Naive B cell (primary cell): ENCODE data around the gene SYT11. TPM values are rescaled to one million over a fixed set of nuclear protein-coding genes. Genes with fewer than 3 reads are reported as not detected.
A peak's percentile ranks its signal among the peaks of the same experiment; 100 is the strongest.
"Not testable (repeated sequence)": the region's sequence is repeated elsewhere in the genome, so short reads cannot be mapped to it uniquely, and the experiment has no call there.

ENCODE experiments used
- ATAC-seq, 2 donors: fragments of 150-1000 bp; cut with Tn5 transposase; 2 replicates each; pipeline ENCODE4 v1.10.0; 2021; ENCODE audit warnings: low read depth in 2 of 2, mild to moderate bottlenecking in 2 of 2, moderate library complexity in 2 of 2
- DNase-seq: peaks from one replicate; pipeline ENCODE4 v3.0.0; 2022
- H3K27ac Mint-ChIP-seq, 6 donors: one replicate each; pipeline ENCODE4 v1.8.0; 2020 to 2022; ENCODE audit warnings: mild to moderate bottlenecking in 6 of 6, mixed read lengths in 6 of 6, moderate library complexity in 5 of 6, inconsistent platforms in 2 of 6
- H3K27me3 Mint-ChIP-seq, 3 donors: one replicate each; pipeline ENCODE4 v1.8.0; 2021 to 2022; ENCODE audit warnings: mixed read lengths in 3 of 3, mild to moderate bottlenecking in 1 of 3
- H3K36me3 Mint-ChIP-seq, 2 donors: one replicate each; pipeline ENCODE4 v1.8.0; 2020 to 2022; ENCODE audit warnings: mixed read lengths in 2 of 2, inconsistent platforms in 1 of 2, mild to moderate bottlenecking in 1 of 2
- H3K4me1 Mint-ChIP-seq, 3 donors: one replicate each; pipeline ENCODE4 v1.8.0; 2020 to 2022; ENCODE audit warnings: mixed read lengths in 3 of 3, inconsistent platforms in 1 of 3, mild to moderate bottlenecking in 1 of 3, moderate library complexity in 1 of 3
- H3K4me3 Mint-ChIP-seq, 8 donors: one replicate each; pipeline ENCODE4 v1.8.0; 2020 to 2022; ENCODE audit warnings: mild to moderate bottlenecking in 8 of 8, mixed read lengths in 8 of 8, moderate library complexity in 8 of 8, inconsistent platforms in 2 of 8
- H3K9me3 Mint-ChIP-seq, 7 donors: one replicate each; pipeline ENCODE4 v1.8.0; 2020 to 2022; ENCODE audit warnings: mixed read lengths in 7 of 7, mild to moderate bottlenecking in 5 of 7, inconsistent platforms in 2 of 7, moderate library complexity in 1 of 7
- polyA plus RNA-seq, 6 donors: library from polyadenylated mRNA; unstranded; fragments of 300-500 nt; fragmentation: Illumina TruSeq; gene quantifications; one replicate each; pipeline ENCODE4 v1.2.3, GENCODE V29; 2021; ENCODE audit warnings: low read depth in 6 of 6

The SYT11 gene
- polyA plus RNA-seq, 6 donors from 2014 or later: 1.4 to 10.9 (median 2.5) TPM

- Mint-ChIP-seq H3K36me3 (peaks cover 0 to 6% of the 10 kb centered on the region in 2 donors), H3K9me3 (no peaks in the 10 kb centered on the region), H3K27ac (peak overlapping the region in 1 of 6 donors; percentile 2), H3K4me3 (no peak overlapping the region), H3K27me3 (no peaks in the 10 kb centered on the region), H3K4me1 (no peaks in the 10 kb centered on the region)
- ATAC-seq (no peak), DNase-seq (no peak)
These were observed 34.2 kb downstream of the SYT11 start for GRCh38 chr1:155893389-155894142.

GRCh38 chr1:155895617-155896016, 36.2 kb downstream of the SYT11 start:
- H3K9me3 Mint-ChIP-seq, H3K27ac Mint-ChIP-seq, ATAC-seq, DNase-seq, H3K4me1 Mint-ChIP-seq, H3K27me3 Mint-ChIP-seq, H3K4me3 Mint-ChIP-seq: not testable (repeated sequence)
- peaks cover 11 to 21% of the 10 kb centered on the region in 2 donors for H3K36me3 Mint-ChIP-seq

DNA sequence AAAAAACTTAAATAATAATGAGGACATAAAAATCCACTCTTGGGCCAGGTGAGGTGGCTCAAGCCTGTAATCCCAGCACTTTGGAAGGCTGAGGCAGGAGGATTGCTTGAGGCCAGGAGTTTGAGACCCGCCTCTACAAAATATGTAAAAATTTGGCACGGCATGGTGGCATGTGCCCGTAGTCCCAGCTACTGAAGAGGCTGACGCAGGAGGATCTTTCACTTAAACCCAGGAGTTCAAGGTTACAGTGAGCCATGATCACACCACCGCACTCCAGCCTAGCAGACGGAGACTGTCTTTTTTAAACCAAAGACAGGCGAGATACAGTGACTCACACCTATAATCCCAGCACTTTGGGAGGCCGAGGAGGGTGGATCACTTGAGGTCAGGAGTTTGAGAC, 37.1 kb downstream of the SYT11 start:
- peak overlapping the region in 2 of 6 donors; percentile 43 to 56 for H3K27ac Mint-ChIP-seq
- H3K4me1 Mint-ChIP-seq, ATAC-seq: not testable (repeated sequence)

DNA sequence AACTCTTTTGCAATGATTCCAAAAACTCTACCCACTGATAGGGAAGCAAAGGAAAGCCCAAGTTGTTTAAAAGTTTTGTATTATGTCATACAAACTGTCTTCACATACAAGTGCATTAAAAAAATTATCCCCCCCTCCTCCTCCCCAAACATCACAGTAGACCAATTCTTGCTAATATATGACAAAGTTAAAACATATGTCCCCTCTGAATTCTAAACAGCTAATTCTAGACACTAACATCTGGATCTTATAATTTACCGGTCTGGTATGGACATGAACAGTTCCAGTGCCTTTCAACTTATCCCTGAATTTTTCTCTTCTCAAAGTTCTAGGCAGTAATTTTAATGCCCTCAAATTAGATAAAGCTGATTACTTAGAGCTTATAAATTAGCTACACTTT, 38.4 kb downstream of the SYT11 start:
- H3K36me3 Mint-ChIP-seq: peaks cover 12 to 21% of the 10 kb centered on the region in 2 donors
- no peak for DNase-seq
- no peaks in the 10 kb centered on the region for H3K9me3 Mint-ChIP-seq
- ATAC-seq: no peak
- H3K27me3 Mint-ChIP-seq: no peaks in the 10 kb centered on the region
- no peak overlapping the region for H3K4me3 Mint-ChIP-seq
- no peak overlapping the region for H3K27ac Mint-ChIP-seq
- H3K4me1 Mint-ChIP-seq: no peaks in the 10 kb centered on the region

More for the DNA sequence above, 37.1 kb downstream of the SYT11 start:
- peaks cover 12 to 21% of the 10 kb centered on the region in 2 donors for H3K36me3 Mint-ChIP-seq
- not testable (repeated sequence) for H3K27me3 Mint-ChIP-seq, H3K9me3 Mint-ChIP-seq, H3K4me3 Mint-ChIP-seq, DNase-seq

GRCh38 chr1:155898888-155899287, 39.5 kb downstream of the SYT11 start:
- H3K4me1 Mint-ChIP-seq: no peaks in the 10 kb centered on the region
- H3K9me3 Mint-ChIP-seq: no peaks in the 10 kb centered on the region
- H3K27me3 Mint-ChIP-seq: no peaks in the 10 kb centered on the region
- peaks cover 12 to 21% of the 10 kb centered on the region in 2 donors for H3K36me3 Mint-ChIP-seq
- ATAC-seq: no peak
- no peak for DNase-seq
- H3K27ac Mint-ChIP-seq: peak overlapping the region in 2 of 6 donors; percentile 3 to 34
- no peak overlapping the region for H3K4me3 Mint-ChIP-seq

DNA sequence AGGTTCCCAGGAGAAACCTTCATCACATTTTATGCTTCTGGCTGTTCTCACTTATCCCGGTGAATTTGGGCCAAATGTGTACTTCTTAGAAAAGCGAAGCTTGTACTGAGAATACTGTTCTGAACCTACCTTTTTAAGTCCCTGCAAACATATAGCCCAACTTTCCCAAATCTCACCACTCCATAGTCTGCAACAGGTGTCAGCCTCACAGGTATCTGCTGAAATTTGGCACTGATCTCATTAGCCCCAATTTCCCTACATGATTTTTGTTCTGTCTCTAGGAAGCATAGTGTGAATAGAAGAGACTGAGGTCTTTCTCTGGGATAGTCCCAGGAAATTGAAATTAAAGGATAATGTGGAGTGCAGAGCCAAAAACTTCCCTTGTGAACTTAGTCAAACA, 40.3 kb downstream of the SYT11 start:
- H3K27me3 Mint-ChIP-seq: no peaks in the 10 kb centered on the region
- H3K4me3 Mint-ChIP-seq: no peak overlapping the region
- H3K4me1 Mint-ChIP-seq: peaks cover 0 to 4% (median 0%) of the 10 kb centered on the region in 3 donors
- DNase-seq (no peak), ATAC-seq (no peak)
- H3K9me3 Mint-ChIP-seq: no peaks in the 10 kb centered on the region
- peaks cover 18 to 27% of the 10 kb centered on the region in 2 donors for H3K36me3 Mint-ChIP-seq
- peak overlapping the region in 1 of 6 donors; percentile 34 for H3K27ac Mint-ChIP-seq

GRCh38 chr1:155900161-155900560, 40.8 kb downstream of the SYT11 start:
- peaks cover 19 to 29% of the 10 kb centered on the region in 2 donors for H3K36me3 Mint-ChIP-seq
- H3K4me1 Mint-ChIP-seq: peaks cover 0 to 4% (median 0%) of the 10 kb centered on the region in 3 donors
- DNase-seq (no peak), ATAC-seq (no peak)
- peak overlapping the region in 1 of 6 donors; percentile 32 for H3K27ac Mint-ChIP-seq
- H3K9me3 Mint-ChIP-seq: no peaks in the 10 kb centered on the region
- no peak overlapping the region for H3K4me3 Mint-ChIP-seq
- no peaks in the 10 kb centered on the region for H3K27me3 Mint-ChIP-seq

GRCh38 chr1:155904261-155904660, 44.9 kb downstream of the SYT11 start:
- Mint-ChIP-seq H3K9me3 (no peaks in the 10 kb centered on the region), H3K27ac (peak overlapping the region in 1 of 6 donors; percentile 72), H3K36me3 (peaks cover 19 to 21% of the 10 kb centered on the region in 2 donors), H3K4me3 (no peak overlapping the region), H3K27me3 (no peaks in the 10 kb centered on the region), H3K4me1 (peaks cover 0 to 4% (median 0%) of the 10 kb centered on the region in 3 donors)
- no peak for DNase-seq
- ATAC-seq: no peak

GRCh38 chr1:155909894-155910293, 50.5 kb downstream of the SYT11 start:
- Mint-ChIP-seq H3K4me3 (peak overlapping the region; percentile 33 to 99 (median 96)), H3K36me3 (peaks cover 0 to 8% of the 10 kb centered on the region in 2 donors), H3K9me3 (no peaks in the 10 kb centered on the region), H3K27me3 (no peaks in the 10 kb centered on the region), H3K4me1 (peaks cover 18 to 22% (median 21%) of the 10 kb centered on the region in 3 donors), H3K27ac (peak overlapping the region in 5 of 6 donors; percentile 38 to 100 (median 62))
- no peak for DNase-seq
- peak in 1 of 2 donors; percentile 17 for ATAC-seq

- Mint-ChIP-seq H3K9me3 (no peaks in the 10 kb centered on the region), H3K36me3 (peaks cover 0 to 8% of the 10 kb centered on the region in 2 donors), H3K27me3 (no peaks in the 10 kb centered on the region), H3K27ac (peak overlapping the region; percentile 97 to 100 (median 98)), H3K4me3 (peak overlapping the region; percentile 84 to 99 (median 97)), H3K4me1 (peaks cover 18 to 22% (median 21%) of the 10 kb centered on the region in 3 donors)
- DNase-seq: peak; percentile 9
- peak; percentile 38 to 50 for ATAC-seq
These were observed 51.3 kb downstream of the SYT11 start for GRCh38 chr1:155910621-155911121.

DNA sequence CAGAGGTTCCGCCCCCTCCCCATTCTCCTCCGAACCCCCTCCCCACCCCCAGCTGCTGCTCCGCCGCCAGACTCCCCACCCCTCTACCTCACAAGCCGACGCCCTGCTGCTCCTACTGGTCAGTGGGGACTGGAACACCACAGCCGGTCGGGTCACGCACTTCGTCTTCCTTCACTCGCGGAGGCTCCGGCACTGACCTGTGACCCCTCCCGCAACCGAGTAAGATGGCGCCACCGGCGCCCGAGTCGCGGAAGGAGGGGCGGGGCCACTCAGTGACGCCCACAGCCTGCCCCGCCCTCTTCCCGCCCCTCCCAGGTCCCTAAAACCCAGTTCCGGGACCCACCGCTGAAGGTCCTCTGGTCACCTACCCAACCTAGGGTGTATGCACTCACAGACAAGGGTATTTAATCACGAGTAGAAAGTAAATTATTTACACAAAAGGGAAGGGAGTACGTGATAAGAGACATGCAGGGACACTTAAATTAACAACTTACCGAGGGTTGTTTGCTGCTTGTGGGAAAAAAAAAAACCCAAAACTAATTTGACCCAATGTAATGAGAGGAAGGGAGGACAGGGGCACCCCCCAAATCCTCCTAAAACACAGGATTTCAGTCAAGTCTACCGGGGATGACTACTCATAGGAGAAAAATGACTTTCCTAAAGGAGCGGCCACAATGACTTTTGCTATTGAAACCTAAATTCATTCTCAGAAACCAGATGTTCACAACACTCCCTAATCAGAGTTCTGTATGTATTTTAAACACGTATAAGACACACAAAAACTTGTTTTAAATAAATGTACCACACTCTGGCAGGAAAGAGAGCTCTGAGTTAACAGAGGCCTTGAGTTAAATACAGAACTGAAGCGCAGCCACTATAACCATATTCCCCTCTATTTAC, 52.0 kb downstream of the SYT11 start, which contains the start of gene RIT1:
TSS of gene RIT1 (minus strand) at position 194 of the 900 bp plus-strand sequence. CDS start 588 bp downstream, outside the sequence.
- H3K4me1 Mint-ChIP-seq: peaks cover 18 to 22% (median 21%) of the 10 kb centered on the region in 3 donors
- peak within 1 kb of the TSS; percentile 97 to 100 (median 98) for H3K27ac Mint-ChIP-seq
- ATAC-seq (peak; percentile 97 to 98), DNase-seq (peak; percentile 76)
- peaks cover 0 to 9% of the 10 kb centered on the region in 2 donors for H3K36me3 Mint-ChIP-seq
- H3K9me3 Mint-ChIP-seq: no peaks in the 10 kb centered on the region
- H3K4me3 Mint-ChIP-seq: peak within 1 kb of the TSS; percentile 84 to 99 (median 97)
- H3K27me3 Mint-ChIP-seq: no peaks in the 10 kb centered on the region

DNA sequence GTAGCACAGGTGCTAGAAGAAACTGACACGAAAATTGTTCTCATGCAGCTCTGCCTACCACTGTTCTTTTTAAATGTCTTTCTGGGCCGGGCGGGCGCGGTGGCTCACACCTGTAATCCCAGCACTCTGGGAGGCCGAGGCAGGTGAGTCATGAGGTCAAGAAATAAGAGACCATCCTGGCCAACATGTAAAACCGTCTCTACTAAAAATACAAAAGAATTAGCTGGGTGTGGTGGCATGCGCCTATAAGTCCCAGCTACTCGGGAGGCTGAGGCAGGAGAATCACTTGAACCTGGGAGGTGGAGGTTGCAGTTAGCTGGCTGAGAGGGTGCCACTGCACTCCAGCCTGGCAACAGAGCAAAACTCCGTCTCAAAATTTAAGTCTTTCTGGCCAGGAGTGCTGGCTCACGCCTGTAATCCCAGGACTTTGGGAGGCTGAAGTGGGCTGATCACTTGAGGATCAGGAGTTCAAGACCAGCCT, 52.7 kb downstream of the SYT11 start:
- H3K4me1 Mint-ChIP-seq: peaks cover 18 to 22% (median 21%) of the 10 kb centered on the region in 3 donors
- no peaks in the 10 kb centered on the region for H3K9me3 Mint-ChIP-seq
- DNase-seq (no peak), ATAC-seq (no peak)
- H3K4me3 Mint-ChIP-seq: peak overlapping the region in 7 of 8 donors; percentile 84 to 99 (median 97)
- H3K36me3 Mint-ChIP-seq: peaks cover 6 to 16% of the 10 kb centered on the region in 2 donors
- H3K27me3 Mint-ChIP-seq: no peaks in the 10 kb centered on the region
- peak overlapping the region in 5 of 6 donors; percentile 78 to 98 (median 98) for H3K27ac Mint-ChIP-seq
